PC-9 (cell line): ENCODE data around the gene NLN. TPM values are rescaled to one million over a fixed set of nuclear protein-coding genes. Genes with fewer than 3 reads are reported as not detected.
A peak's percentile ranks its signal among the peaks of the same experiment; 100 is the strongest.

Experiments used
- BruUV-seq: library from RNA; stranded (reverse); fragments of 400-500 nt; replicated peaks from 2 replicates; lab custom pipeline; 2021; lab: Mats Ljungman, UMichigan
- CTCF ChIA-PET: fragments of 300-600 bp; sonication (Branson Sonifier 250); formaldehyde crosslinking; loops from one replicate; lab custom pipeline; 2022; ENCODE audit warnings: antibody characterized with exemption; lab: Charles Lee
- POLR2A ChIA-PET: fragments of 300-600 bp; sonication (Branson Sonifier 250); formaldehyde crosslinking; loops from one replicate; lab custom pipeline; 2022; ENCODE audit warnings: antibody characterized with exemption; ENCODE audit not compliant: unreplicated experiment; lab: Charles Lee
- DNase-seq, 2 experiments: peaks; one replicate each; pipeline versions ENCODE4 v3.0.0 to v3.0.0-alpha.2; 2015 to 2022; ENCODE audit warnings: mixed read lengths in 1 of 2
- H2AFZ ChIP-seq: fragments of 200-600 bp; sonication (generic); 2 replicates; pipeline ENCODE4 v1.8.1; 2017; ENCODE audit warnings: antibody characterized with exemption
- H3F3A ChIP-seq: fragments of 200-600 bp; sonication (generic); 2 replicates; pipeline ENCODE4 v1.8.1; 2017; ENCODE audit warnings: antibody characterized with exemption, mild to moderate bottlenecking, low read depth; ENCODE audit not compliant: insufficient read depth
- H3K27ac ChIP-seq: fragments of 200-600 bp; sonication (generic); 2 replicates; pipeline ENCODE4 v1.6.1; 2016; ENCODE audit warnings: mixed run types
- H3K27me3 ChIP-seq: fragments of 200-600 bp; sonication (generic); 2 replicates; pipeline ENCODE4 v1.6.1; 2016; ENCODE audit warnings: low read depth, mixed run types; ENCODE audit not compliant: insufficient read depth
- H3K36me3 ChIP-seq: fragments of 200-600 bp; sonication (generic); 2 replicates; pipeline ENCODE4 v1.6.1; 2016; ENCODE audit warnings: low read depth, mixed run types
- H3K4me1 ChIP-seq: fragments of 200-600 bp; sonication (generic); replicated peaks from 2 replicates; pipeline ENCODE4 v1.6.1; 2016; ENCODE audit warnings: mixed run types; ENCODE audit not compliant: insufficient read depth
- H3K4me2 ChIP-seq: fragments of 200-600 bp; sonication (generic); 2 replicates; pipeline ENCODE4 v1.6.1; 2017; ENCODE audit warnings: mixed run types
- H3K4me3 ChIP-seq: fragments of 200-600 bp; sonication (generic); 2 replicates; pipeline ENCODE4 v1.6.1; 2016; ENCODE audit warnings: mixed run types
- H3K79me2 ChIP-seq: fragments of 200-600 bp; sonication (generic); 2 replicates; pipeline ENCODE4 v1.6.1; 2017; ENCODE audit warnings: low read depth, mixed run types
- H3K9me2 ChIP-seq: fragments of 200-600 bp; sonication (generic); 2 replicates; pipeline ENCODE4 v1.8.1; 2017; ENCODE audit warnings: mild to moderate bottlenecking; ENCODE audit not compliant: insufficient read depth
- H3K9me3 ChIP-seq: fragments of 200-600 bp; sonication (generic); 2 replicates; pipeline ENCODE4 v1.8.1; 2016; ENCODE audit warnings: low read depth; ENCODE audit not compliant: insufficient read depth
- H4K20me1 ChIP-seq: fragments of 200-600 bp; sonication (generic); 2 replicates; pipeline ENCODE4 v1.8.1; 2017; ENCODE audit not compliant: insufficient read depth
- CTCF ChIP-seq: fragments of 200-600 bp; sonication (generic); conservative IDR thresholded peaks from 2 replicates; pipeline ENCODE4 v1.6.1; 2017; ENCODE audit warnings: mixed run types, antibody characterized with exemption, mild to moderate bottlenecking, moderate library complexity
- EZH2 ChIP-seq: fragments of 200-600 bp; sonication (generic); IDR thresholded peaks from 2 replicates; pipeline ENCODE4 v1.8.0; 2017; ENCODE audit warnings: antibody characterized with exemption, low read depth
- intact Hi-C: fragments of 100-400 bp; cut with micrococcal nuclease; formaldehyde crosslinking; loops from one replicate; pipeline ENCODE4 v1.10.0; 2022; ENCODE audit not compliant: unreplicated experiment
- total RNA-seq: library from RNA; stranded (reverse); gene quantifications from 2 replicates; pipeline ENCODE4 v1.2.3, GENCODE V29; 2021

The NLN gene
- total RNA-seq, 1 experiment from 2014 or later = 56.7 TPM

GRCh38 chr5:65767565-65767964 lies 45.6 kb downstream of the NLN start:
- intact Hi-C loops = loop anchor here (10.0 kb wide), 2 partner anchors 97 to 247 kb away; no protein-coding TSS in a partner anchor
- BruUV-seq = no TSS peak
- POLR2A ChIA-PET = no interaction called here

GRCh38 chr5:65768723-65769346 lies 46.8 kb downstream of the NLN start:
- Histone ChIP-seq H2AFZ (no peak overlapping the region), H3K4me2 (no peak overlapping the region), H3K9me2 (no peaks in the 10 kb centered on the region), H3K79me2 (no peaks in the 10 kb centered on the region), H3K9me3 (no peaks in the 10 kb centered on the region; the same call in 1 of the 2 replicates), H4K20me1 (no peaks in the 10 kb centered on the region), H3K27me3 (no peaks in the 10 kb centered on the region), H3K27ac (no peak overlapping the region), H3K4me1 (0 out of 2 replicates have a peak, but pooled peaks cover 2% of the 10 kb centered on the region), H3K4me3 (no peak overlapping the region), H3F3A (peaks cover 5% of the 10 kb centered on the region; the same call in 1 of the 2 replicates), H3K36me3 (no peaks in the 10 kb centered on the region; the same call in 1 of the 2 replicates)
- TF ChIP-seq EZH2 = no peak
- TF ChIP-seq CTCF = no peak
- POLR2A ChIA-PET = no interaction called here
- intact Hi-C loops = loop anchor here (10.0 kb wide), 2 partner anchors 96 to 246 kb away; no protein-coding TSS in a partner anchor
- no TSS peak for BruUV-seq
- CTCF ChIA-PET = no interaction called here
- no peak for DNase-seq

More at GRCh38 chr5:65767565-65767964, 45.6 kb downstream of the NLN start:
- no peak overlapping the region for H3K27ac ChIP-seq
- H3K27me3 ChIP-seq = no peaks in the 10 kb centered on the region
- DNase-seq = no peak
- CTCF ChIA-PET = interaction anchor here (0.6 kb wide), 1 partner anchor 309 kb away, joined by 3 read pairs; no protein-coding TSS in a partner anchor
- no peak overlapping the region for H2AFZ ChIP-seq
- H3K4me2 ChIP-seq = no peak overlapping the region
- peaks cover 5% of the 10 kb centered on the region; the same call in 1 of the 2 replicates for H3F3A ChIP-seq
- H4K20me1 ChIP-seq = no peaks in the 10 kb centered on the region
- 0 out of 2 replicates have a peak, but pooled peaks cover 2% of the 10 kb centered on the region for H3K4me1 ChIP-seq
- H3K79me2 ChIP-seq = no peaks in the 10 kb centered on the region
- H3K9me3 ChIP-seq = no peaks in the 10 kb centered on the region; the same call in 1 of the 2 replicates
- H3K36me3 ChIP-seq = no peaks in the 10 kb centered on the region; the same call in 1 of the 2 replicates
- no peak overlapping the region for H3K4me3 ChIP-seq
- H3K9me2 ChIP-seq = no peaks in the 10 kb centered on the region
- TF ChIP-seq CTCF = no peak
- TF ChIP-seq EZH2 = no peak

- Histone ChIP-seq H3F3A (peaks cover 5% of the 10 kb centered on the region; the same call in 1 of the 2 replicates), H3K4me1 (0 out of 2 replicates have a peak, but pooled peaks cover 2% of the 10 kb centered on the region), H3K79me2 (no peaks in the 10 kb centered on the region), H3K4me2 (no peak overlapping the region), H3K9me2 (no peaks in the 10 kb centered on the region), H3K27me3 (no peaks in the 10 kb centered on the region), H3K4me3 (no peak overlapping the region), H4K20me1 (no peaks in the 10 kb centered on the region), H3K9me3 (no peaks in the 10 kb centered on the region; the same call in 1 of the 2 replicates), H3K27ac (no peak overlapping the region), H2AFZ (no peak overlapping the region), H3K36me3 (no peaks in the 10 kb centered on the region; the same call in 1 of the 2 replicates)
- CTCF ChIA-PET = no interaction called here
- POLR2A ChIA-PET = interaction anchor here (0.5 kb wide), 1 partner anchor 174 kb away, joined by 8 read pairs; no protein-coding TSS in a partner anchor
- BruUV-seq = no TSS peak
- TF ChIP-seq CTCF = no peak
- TF ChIP-seq EZH2 = no peak
- intact Hi-C loops = loop anchor here (10.0 kb wide), 2 partner anchors 95 to 245 kb away; no protein-coding TSS in a partner anchor
- peak in 1 of 2 experiments; percentile 41 for DNase-seq
Measured at GRCh38 chr5:65769539-65769938, 47.5 kb downstream of the NLN start.
